ENCODE results near the gene EHMT1. TPM values are rescaled to one million over a fixed set of nuclear protein-coding genes. Genes with fewer than 3 reads are reported as not detected.

The EHMT1 gene
- total and polyA plus RNA-seq, 2 of the 8 experiments (the other 6 are each of a cell fraction or from before 2014, with no cell fraction given), result 95.7 to 163 TPM

GRCh38 chr9:137663584-137663983 is 44.8 kb downstream of the EHMT1 start:
- DNase-seq (ENCODE audit: low read depth in 1 of 2, low spot score in 2 of 2), result no peak
- POLR2A ChIA-PET (ENCODE audit: partially characterized antibody), result interaction anchor here (0.6 to 4.3 kb wide), 2 partner anchors 37 to 45 kb away, joined by 3 to 24 read pairs; partner anchors contain the start of gene EHMT1

More at GRCh38 chr9:137663584-137663983, 44.8 kb downstream of the EHMT1 start:
- H3K36me3 ChIP-seq (ENCODE audit: control insufficient read depth in 2 of 4, insufficient read depth in 4 of 4, low read length in 3 of 4), result no peaks in the 10 kb centered on the region
- H3K4me1 ChIP-seq (replicated peaks in 1 of 4; ENCODE audit: control insufficient read depth in 3 of 4, insufficient read depth in 4 of 4, low read length in 3 of 4), result peaks cover 21 to 46% (median 33%) of the 10 kb centered on the region in 4 experiments
- H3K27ac ChIP-seq (ENCODE audit: low read depth, low read length), result no peak overlapping the region
- H4K20me1 ChIP-seq (replicated peaks in 1 of 2; ENCODE audit: control insufficient read depth in 1 of 2, insufficient read depth in 2 of 2, low read length in 2 of 2), result no peaks in the 10 kb centered on the region
- H4K91ac ChIP-seq (replicated peaks; ENCODE audit: insufficient read length, low read length), result no peak overlapping the region
- TF ChIP-seq SRF (IDR thresholded peaks at IDR 0.05; ENCODE audit: low read depth, low read length) (peak; percentile 45; the same call in 1 of the 2 replicates), POLR2A (IDR thresholded peaks at IDR 0.05; ENCODE audit: control extremely low read depth in 1 of 2, low read depth in 2 of 2, low read length in 2 of 2) (no peak)
- no peak overlapping the region for H2BK20ac ChIP-seq (ENCODE audit: low read length)
- no peak overlapping the region; the same call in 1 of the 2 replicates for H2BK5ac ChIP-seq (ENCODE audit: low read depth, low read length)
- H4K8ac ChIP-seq (ENCODE audit: extremely low read depth, insufficient read depth, low read length), result no peak overlapping the region
- H3K4me2 ChIP-seq (ENCODE audit: insufficient read depth in 1 of 2, low read depth in 2 of 2, low read length in 2 of 2), result peak overlapping the region in 1 of 2 experiments; percentile 91; a peak in 3 of 4 replicates
- no peak overlapping the region for H3K4me3 ChIP-seq (ENCODE audit: extremely low read depth in 1 of 4, insufficient read depth in 2 of 4, low read depth in 3 of 4, low read length in 4 of 4)
- H2AFZ ChIP-seq (ENCODE audit: low read length), result no peak overlapping the region
- H3K56ac ChIP-seq (replicated peaks; ENCODE audit: insufficient read length, low read depth, low read length), result no peak overlapping the region
- H4K5ac ChIP-seq (ENCODE audit: insufficient read length, low read depth, low read length), result no peak overlapping the region
- 80% methylated on average over 4 of the region's 4 CpGs; no CpG with 5 or more reads in 1 of the 2 experiments for WGBS, 2 experiments (ENCODE audit: extremely low coverage in 1 of 2, insufficient coverage in 1 of 2, insufficient read length in 1 of 2, insufficient replicate concordance in 2 of 2, low coverage in 1 of 2, low lambda C conversion rate in 2 of 2, missing lambda C conversion rate in 1 of 2)
- no peaks in the 10 kb centered on the region for H3K9me3 ChIP-seq (ENCODE audit: insufficient read depth in 2 of 2, low read depth in 1 of 2, low read length in 1 of 2)
- peaks cover 9% of the 10 kb centered on the region; the same call in 1 of the 2 replicates for H3K23me2 ChIP-seq (ENCODE audit: low read depth, low read length)
- CTCF ChIA-PET (ENCODE audit: partially characterized antibody), result interaction anchor here (0.7 to 3.1 kb wide), 6 partner anchors 8 to 106 kb away, joined by 3 to 11 read pairs (median 3); no protein-coding TSS in a partner anchor
- peaks cover 3 to 91% of the 10 kb centered on the region in 2 experiments; a peak in 3 of 4 replicates for H3K79me2 ChIP-seq (ENCODE audit: control insufficient read depth in 1 of 2, insufficient read depth in 2 of 2, low read length in 2 of 2)
- H2BK120ac ChIP-seq (replicated peaks; ENCODE audit: low read depth, low read length), result no peak overlapping the region
- H3K4ac ChIP-seq (replicated peaks; ENCODE audit: insufficient read length, low read depth, low read length), result no peak overlapping the region
- peaks cover 12% of the 10 kb centered on the region; the same call in 1 of the 2 replicates for H3K79me1 ChIP-seq (ENCODE audit: low read depth, low read length)
- H3K27me3 ChIP-seq (replicated peaks in 1 of 4; ENCODE audit: control insufficient read depth in 3 of 4, extremely low read depth in 1 of 4, insufficient read depth in 3 of 4, low read length in 3 of 4), result no peaks in the 10 kb centered on the region
- 0 out of 2 replicates have a peak overlapping the region, but pooled peaks have one; percentile 96 for H2AK5ac ChIP-seq (ENCODE audit: low read depth, low read length)
- H2BK12ac ChIP-seq (ENCODE audit: low read depth, low read length), result peak overlapping the region; percentile 96; the same call in 1 of the 2 replicates
- H2BK15ac ChIP-seq (ENCODE audit: low read length), result no peak overlapping the region
- FAIRE-seq, result no peak
- no peak overlapping the region for H3K9ac ChIP-seq (replicated peaks in 1 of 4; ENCODE audit: extremely low read depth in 1 of 4, low read depth in 3 of 4, low read length in 3 of 4)
- H3K18ac ChIP-seq (ENCODE audit: extremely low read depth, low read length), result no peak overlapping the region
- no peak overlapping the region for H3K23ac ChIP-seq (ENCODE audit: insufficient read length)
- no peak overlapping the region for H3K14ac ChIP-seq (ENCODE audit: insufficient read length)

Data from H1 (cell line).